HepG2 (cell line): ENCODE data around the gene FAHD1. TPM values are rescaled to one million over a fixed set of nuclear protein-coding genes. Genes with fewer than 3 reads are reported as not detected.

Experiments
- ATAC-seq: fragments of 200-7000 bp; cut with Tn5 transposase; 3 replicates; pipeline ENCODE4 v1.9.1; 2020; ENCODE audit warnings: mild to moderate bottlenecking, moderate library complexity
- BruUV-seq: library from RNA; stranded (reverse); fragments of 400-500 nt; replicated peaks from 2 replicates; lab custom pipeline; 2021; lab: Mats Ljungman, UMichigan
- CTCF ChIA-PET: fragments of 300-600 bp; formaldehyde crosslinking; extraction: SDS; loops from one replicate; lab custom pipeline; 2021; ENCODE audit warnings: low total read pairs, inconsistent platforms, low intra/inter-chr PET ratio; lab: Yijun Ruan, JAX
- POLR2A ChIA-PET: fragments of 350-600 bp; sonication (Branson Sonifier 250); formaldehyde crosslinking; loops from one replicate; lab custom pipeline; 2020; ENCODE audit warnings: antibody characterized with exemption, inconsistent platforms; lab: Yijun Ruan, JAX
- DNase-seq: peaks from one replicate; pipeline ENCODE4 v3.0.0-alpha.2; 2015; ENCODE audit warnings: low spot score
- FAIRE-seq: peaks from 3 replicates; lab custom pipeline; 2011; peaks lifted over from hg19 to GRCh38; lab: Jason Lieb, UNC
- H2AFZ ChIP-seq: one replicate; pipeline ENCODE4 v1.6.1; 2011; ENCODE audit warnings: low read length, inconsistent platforms
- H3K27ac ChIP-seq: fragments of 300-600 bp; 3 replicates; pipeline ENCODE4 v1.8.0; 2011; ENCODE audit warnings: mixed run types, mild to moderate bottlenecking, mixed read lengths, low read length, inconsistent platforms; ENCODE audit not compliant: insufficient read depth; ENCODE audit errors: extremely low read length
- H3K27me3 ChIP-seq, 2 experiments: fragments of 200-600 bp in 1 of 2; 2 replicates in 1 of 2; 3 replicates in 1 of 2; pipeline versions ENCODE4 v1.6.0 to v1.8.0; 2011; ENCODE audit warnings: low read length in 2 of 2, mild to moderate bottlenecking in 2 of 2, moderate library complexity in 2 of 2, inconsistent platforms in 1 of 2; ENCODE audit not compliant: insufficient read depth in 2 of 2, control insufficient read depth in 1 of 2
- H3K36me3 ChIP-seq, 2 experiments: fragments of 200-600 bp in 1 of 2; replicated peaks in 1 of 2; 2 replicates in 1 of 2; 3 replicates in 1 of 2; pipeline versions ENCODE4 v1.5.1 to v1.8.0; 2011; ENCODE audit warnings: low read length in 2 of 2, inconsistent platforms in 1 of 2; ENCODE audit not compliant: insufficient read depth in 2 of 2, control insufficient read depth in 1 of 2
- H3K4me1 ChIP-seq: 2 replicates; pipeline ENCODE4 v1.5.1; 2012; ENCODE audit warnings: low read length, inconsistent platforms; ENCODE audit not compliant: insufficient read depth
- H3K4me2 ChIP-seq: 2 replicates; pipeline ENCODE4 v1.6.0; 2011; ENCODE audit warnings: low read depth, low read length, inconsistent platforms
- H3K4me3 ChIP-seq, 3 experiments: fragments of 200-600 bp in 1 of 3; sonication (generic), shearing (Covaris generic) in 1 of 3; replicated peaks in 1 of 3; 2 replicates each; pipeline ENCODE4 v1.5.1; 2011 to 2016; ENCODE audit warnings: low read length in 3 of 3, inconsistent platforms in 2 of 3, low read depth in 2 of 3, mild to moderate bottlenecking in 2 of 3, control low read depth in 1 of 3, mixed read lengths in 1 of 3; ENCODE audit not compliant: insufficient read depth in 1 of 3
- H3K79me2 ChIP-seq: one replicate; pipeline ENCODE4 v1.6.1; 2011; ENCODE audit warnings: low read length, inconsistent platforms; ENCODE audit not compliant: insufficient read depth
- H3K9ac ChIP-seq: 2 replicates; pipeline ENCODE4 v1.6.0; 2011; ENCODE audit warnings: mild to moderate bottlenecking, low read depth, low read length, inconsistent platforms; ENCODE audit not compliant: insufficient read depth
- H3K9me3 ChIP-seq: 2 replicates; pipeline ENCODE4 v1.5.1; 2012; ENCODE audit warnings: mild to moderate bottlenecking, low read length
- H4K20me1 ChIP-seq: 2 replicates; pipeline ENCODE4 v1.6.0; 2011; ENCODE audit warnings: inconsistent platforms, mild to moderate bottlenecking, low read length, moderate library complexity; ENCODE audit not compliant: insufficient read depth
- ARID3A ChIP-seq: IDR thresholded peaks from 2 replicates; pipeline ENCODE4 v1.6.1; 2012; ENCODE audit warnings: low read depth, low read length, improper control_type of control experiment
- RAD21 ChIP-seq: fragments of 450-650 bp; formaldehyde crosslinking; IDR thresholded peaks from 2 replicates; pipeline ENCODE4 v1.5.0; 2020; ENCODE audit warnings: mild to moderate bottlenecking
- RBAK ChIP-seq: sonication (generic); formaldehyde crosslinking; IDR thresholded peaks from 2 replicates; pipeline ENCODE4 v1.5.1; 2020; ENCODE audit warnings: mild to moderate bottlenecking, missing genetic modification reagents
- STAG1 ChIP-seq: sonication (generic); formaldehyde crosslinking; IDR thresholded peaks from 2 replicates; pipeline ENCODE4 v1.4.0; 2020; ENCODE audit warnings: missing genetic modification reagents
- ZBTB42 ChIP-seq: sonication (generic); formaldehyde crosslinking; IDR thresholded peaks from 2 replicates; pipeline ENCODE4 v1.5.0; 2020; ENCODE audit warnings: mild to moderate bottlenecking, missing genetic modification reagents
- ZNF121 ChIP-seq: sonication (generic); formaldehyde crosslinking; IDR thresholded peaks from 2 replicates; pipeline ENCODE4 v1.5.0; 2020; ENCODE audit warnings: mild to moderate bottlenecking, missing genetic modification reagents
- ZNF609 ChIP-seq: sonication (generic); formaldehyde crosslinking; IDR thresholded peaks from 2 replicates; pipeline ENCODE4 v1.4.0; 2020; ENCODE audit warnings: mild to moderate bottlenecking, missing genetic modification reagents, borderline replicate concordance
- ZNF788 ChIP-seq: sonication (generic); formaldehyde crosslinking; IDR thresholded peaks from 2 replicates; pipeline ENCODE4 v1.5.0; 2020; ENCODE audit warnings: mild to moderate bottlenecking, missing genetic modification reagents, borderline replicate concordance
- WGBS: methylation state at CpG from one replicate; pipeline ENCODE4 v1.1.6; 2017; ENCODE audit warnings: low lambda C conversion rate; 5-methylcytosine and 5-hydroxymethylcytosine counted together
- in situ Hi-C: cut with HindIII; loops from 2 replicates; pipeline ENCODE4 v1.10.0; 2017; ENCODE audit warnings: low pct_unique_long_range_greater_than_20kb; ENCODE audit not compliant: extremely low pct_ligation_motif_present
- intact Hi-C: fragments of 100-400 bp; cut with micrococcal nuclease; formaldehyde crosslinking; loops from one replicate; pipeline ENCODE4 v1.10.0; 2022; ENCODE audit not compliant: unreplicated experiment
- polyA plus RNA-seq, 8 experiments: library from polyadenylated mRNA; depleted of rRNA in 3 of 8; stranded (reverse) in 7 of 8; unstranded in 1 of 8; fragments of >200 nt; fragmentation: Illumina TruSeq in 4 of 8; extraction: Trizol in 4 of 8; gene quantifications; 2 replicates each; pipeline versions ENCODE4 v1.2.1 to v1.2.3, GENCODE V29; 2011 to 2016; ENCODE audit warnings: low read depth in 4 of 8, missing spikeins in 1 of 8, mixed read lengths in 1 of 8; ENCODE audit not compliant: insufficient read depth in 1 of 8
- total RNA-seq, 5 experiments: library from RNA; depleted of rRNA; stranded (reverse); fragments of >200 nt; fragmentation: Illumina TruSeq; extraction: Trizol; gene quantifications; 2 replicates each; pipeline ENCODE4 v1.2.3, GENCODE V29; 2016; ENCODE audit warnings: low read depth in 1 of 5

Gene FAHD1
- total and polyA plus RNA-seq, 2 of the 13 experiments (the other 11 are each of a cell fraction or from before 2014, with no cell fraction given) = 39.0 to 45.3 TPM

- POLR2A ChIA-PET = no interaction called here
- peaks cover 18% of the 10 kb centered on the region for H3K4me1 ChIP-seq
- H3K4me2 ChIP-seq = no peak overlapping the region
- FAIRE-seq (no peak), DNase-seq (no peak), ATAC-seq (no peak)
- intact Hi-C loops = loop anchor here (2.0 kb wide), 1 partner anchor 70 kb away; no protein-coding TSS in a partner anchor
- no peak overlapping the region for H3K9ac ChIP-seq
- CTCF ChIA-PET = no interaction called here
- no peaks in the 10 kb centered on the region for H4K20me1 ChIP-seq
- no peaks in the 10 kb centered on the region for H3K36me3 ChIP-seq
- in situ Hi-C loops = loop anchor here (5.0 kb wide), 1 partner anchor 60 kb away; no protein-coding TSS in a partner anchor
- no peaks in the 10 kb centered on the region for H3K9me3 ChIP-seq
- WGBS = 75% methylated on average over 9 of the region's 9 CpGs
- H3K27me3 ChIP-seq = peaks cover 1 to 6% of the 10 kb centered on the region in 2 experiments; a peak in 2 of 5 replicates
- TF ChIP-seq ZNF121 (CRISPR knock-in tag) = peak; percentile 66; the same call in 1 of the 2 replicates
- no peak for TF ChIP-seq ZNF788
- BruUV-seq = no TSS peak
- no peak overlapping the region for H2AFZ ChIP-seq
- no peak overlapping the region for H3K4me3 ChIP-seq
- no peaks in the 10 kb centered on the region for H3K79me2 ChIP-seq
- H3K27ac ChIP-seq = no peak overlapping the region
These were observed 35.4 kb downstream of the FAHD1 start for GRCh38 chr16:1862394-1862793.

- no TSS peak for BruUV-seq
- Histone ChIP-seq H3K4me2 (peak overlapping the region; percentile 18; the same call in 1 of the 2 replicates), H3K9ac (no peak overlapping the region), H3K4me1 (peaks cover 3% of the 10 kb centered on the region), H3K27me3 (peaks cover 0 to 1% of the 10 kb centered on the region in 2 experiments; a peak in 1 of 5 replicates), H3K9me3 (no peaks in the 10 kb centered on the region), H3K27ac (no peak overlapping the region), H3K36me3 (no peaks in the 10 kb centered on the region), H3K79me2 (no peaks in the 10 kb centered on the region), H3K4me3 (no peak overlapping the region), H4K20me1 (no peaks in the 10 kb centered on the region), H2AFZ (no peak overlapping the region)
- intact Hi-C loops = loop anchor here (2.0 kb wide), 1 partner anchor 69 kb away; no protein-coding TSS in a partner anchor
- no peak for FAIRE-seq
- 17% methylated on average over 4 of the region's 4 CpGs for WGBS
- ChIA-PET POLR2A (interaction anchor here (0.9 kb wide), 1 partner anchor 37 kb away, joined by 3 read pairs; the partner anchor contains the start of genes FAHD1 and HAGH), CTCF (interaction anchor here (0.7 to 1.8 kb wide), 4 partner anchors 60 to 140 kb away, joined by 3 to 22 read pairs (median 5); no protein-coding TSS in a partner anchor)
- in situ Hi-C loops = loop anchor here (5.0 kb wide), 1 partner anchor 58 kb away; no protein-coding TSS in a partner anchor
- ATAC-seq = no peak
- no peak for DNase-seq
- TF ChIP-seq STAG1 (CRISPR knock-in tag) (peak; percentile 66), ZNF609 (CRISPR knock-in tag) (no peak), RAD21 (CRISPR knock-in tag) (peak; percentile 32; the same call in 1 of the 2 replicates), RBAK (no peak), ZBTB42 (CRISPR knock-in tag) (no peak), ARID3A (peak; percentile 63; the same call in 1 of the 2 replicates)
These were observed 36.9 kb downstream of the FAHD1 start for GRCh38 chr16:1863681-1864460.
